Panc1 (cell line): Measurements from ENCODE around the gene RUNX3. TPM values are rescaled to one million over a fixed set of nuclear protein-coding genes. Genes with fewer than 3 reads are reported as not detected.

Experiments used
- ATAC-seq: fragments of 200-7000 bp; cut with Tn5 transposase; 2 replicates; pipeline ENCODE4 v1.9.1; 2020; ENCODE audit warnings: mild to moderate bottlenecking, moderate library complexity
- BruUV-seq: library from RNA; stranded (reverse); fragments of 400-500 nt; replicated peaks from 2 replicates; lab custom pipeline; 2021; lab: Mats Ljungman, UMichigan
- CTCF ChIA-PET: fragments of 300-600 bp; sonication (Branson Sonifier 250); formaldehyde crosslinking; loops from one replicate; lab custom pipeline; 2022; ENCODE audit warnings: antibody characterized with exemption; lab: Charles Lee
- POLR2A ChIA-PET: fragments of 300-600 bp; sonication (Branson Sonifier 250); formaldehyde crosslinking; loops from one replicate; lab custom pipeline; 2022; ENCODE audit warnings: antibody characterized with exemption; lab: Charles Lee
- DNase-seq: peaks from one replicate; pipeline ENCODE4 v3.0.0-alpha.2; 2010; ENCODE audit warnings: low read depth, low spot score
- H3K27ac ChIP-seq: 2 replicates; pipeline ENCODE4 v1.5.1; 2011; ENCODE audit warnings: mild to moderate bottlenecking, low read length, inconsistent platforms
- H3K27me3 ChIP-seq: fragments of 200-500 bp; sonication (Bioruptor generic); 2 replicates; pipeline ENCODE4 v1.6.0; 2014; ENCODE audit warnings: low read length, inconsistent platforms; ENCODE audit not compliant: control insufficient read depth, insufficient read depth
- H3K36me3 ChIP-seq: fragments of 200-500 bp; sonication (Bioruptor generic); 2 replicates; pipeline ENCODE4 v1.5.1; 2014; ENCODE audit warnings: inconsistent platforms, mild to moderate bottlenecking, low read length, moderate library complexity; ENCODE audit not compliant: control insufficient read depth, insufficient read depth
- H3K4me1 ChIP-seq: 2 replicates; pipeline ENCODE4 v1.5.1; 2011; ENCODE audit warnings: inconsistent platforms, mild to moderate bottlenecking, low read length, moderate library complexity; ENCODE audit not compliant: control insufficient read depth, insufficient read depth
- H3K4me3 ChIP-seq, 2 experiments: 2 replicates each; pipeline ENCODE4 v1.5.1; 2011 to 2012; ENCODE audit warnings: low read depth in 2 of 2, low read length in 2 of 2, mild to moderate bottlenecking in 2 of 2, inconsistent platforms in 1 of 2, moderate library complexity in 1 of 2
- H3K9me3 ChIP-seq: fragments of 200-500 bp; sonication (Bioruptor generic); 2 replicates; pipeline ENCODE4 v1.5.1; 2014; ENCODE audit warnings: low read depth, mild to moderate bottlenecking, inconsistent platforms, low read length, moderate library complexity; ENCODE audit not compliant: control insufficient read depth, insufficient read depth
- POLR2AphosphoS5 ChIP-seq: IDR thresholded peaks from 2 replicates; pipeline ENCODE4 v1.6.1; 2012; ENCODE audit warnings: mild to moderate bottlenecking, low read depth, low read length, moderate library complexity
- REST ChIP-seq, 2 experiments: IDR thresholded peaks; 2 replicates each; pipeline ENCODE4 v1.6.1; 2011 to 2012; ENCODE audit warnings: low read depth in 2 of 2, control low read depth in 1 of 2, low read length in 1 of 2, mild to moderate bottlenecking in 1 of 2, moderate library complexity in 1 of 2; ENCODE audit not compliant: insufficient read depth in 1 of 2
- SIN3A ChIP-seq: IDR thresholded peaks from 2 replicates; pipeline ENCODE4 v1.6.1; 2012; ENCODE audit warnings: low read depth, mild to moderate bottlenecking, low read length, moderate library complexity, borderline replicate concordance; ENCODE audit not compliant: insufficient read depth
- TCF7L2 ChIP-seq: IDR thresholded peaks from 2 replicates; pipeline ENCODE4 v1.6.1; 2011; ENCODE audit warnings: mild to moderate bottlenecking, low read depth, low read length, inconsistent platforms
- in situ Hi-C: cut with HindIII; loops from 2 replicates; pipeline ENCODE4 v1.10.0; 2016; ENCODE audit warnings: low sequenced_read_pairs, low pct_unique_long_range_greater_than_20kb
- intact Hi-C: fragments of 100-400 bp; cut with micrococcal nuclease; formaldehyde crosslinking; loops from one replicate; pipeline ENCODE4 v1.10.0; 2022; ENCODE audit not compliant: unreplicated experiment
- total RNA-seq: library from RNA; stranded (reverse); gene quantifications from one replicate; pipeline ENCODE4 v1.2.1, GENCODE V29; 2021; ENCODE audit not compliant: unreplicated experiment
- TF ChIP-seq, protein P1 (sequence below): fragments of 450-650 bp; IDR thresholded peaks from 2 replicates; pipeline ENCODE4 v1.5.1; 2017; ENCODE audit warnings: mild to moderate bottlenecking

Gene RUNX3
- total RNA-seq, 1 experiment from 2014 or later: 0.10 TPM

DNA sequence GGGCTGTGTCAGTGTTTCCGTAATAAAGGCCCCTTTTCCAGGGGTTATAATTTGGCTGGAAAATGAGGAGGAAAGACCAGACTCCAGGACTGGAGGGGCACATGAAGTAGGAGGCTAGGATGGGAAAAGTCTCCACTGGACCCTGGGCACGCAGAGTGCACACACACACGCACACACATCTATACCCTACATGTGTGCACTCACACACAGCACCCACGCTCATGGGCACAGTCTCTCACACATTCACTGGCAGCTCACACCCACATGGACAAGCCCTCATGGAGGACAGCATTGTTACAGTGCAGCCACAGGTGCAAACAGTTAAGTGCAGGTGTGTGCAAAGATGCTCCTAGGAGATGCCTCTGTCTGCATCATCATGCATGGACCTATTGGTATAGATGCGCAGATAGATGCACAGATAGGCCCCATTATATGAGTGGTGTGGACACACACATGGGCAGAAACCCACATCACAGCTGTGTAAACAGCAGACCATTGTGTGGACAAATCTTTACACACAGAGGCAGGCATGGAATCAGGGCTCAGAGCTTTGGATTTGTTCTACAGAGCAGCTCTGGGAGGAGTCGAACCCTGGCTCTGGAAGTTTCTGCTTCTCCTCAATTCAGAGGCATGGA lies 9.1 kb upstream of the RUNX3 start:
- CTCF ChIA-PET: interaction anchor here (0.5 kb wide), 1 partner anchor 14 kb away, joined by 5 read pairs; no protein-coding TSS in a partner anchor
- no peak overlapping the region for H3K4me3 ChIP-seq
- DNase-seq (no peak), ATAC-seq (no peak)
- no peak for TF ChIP-seq SIN3A
- TF ChIP-seq, protein P1, sequence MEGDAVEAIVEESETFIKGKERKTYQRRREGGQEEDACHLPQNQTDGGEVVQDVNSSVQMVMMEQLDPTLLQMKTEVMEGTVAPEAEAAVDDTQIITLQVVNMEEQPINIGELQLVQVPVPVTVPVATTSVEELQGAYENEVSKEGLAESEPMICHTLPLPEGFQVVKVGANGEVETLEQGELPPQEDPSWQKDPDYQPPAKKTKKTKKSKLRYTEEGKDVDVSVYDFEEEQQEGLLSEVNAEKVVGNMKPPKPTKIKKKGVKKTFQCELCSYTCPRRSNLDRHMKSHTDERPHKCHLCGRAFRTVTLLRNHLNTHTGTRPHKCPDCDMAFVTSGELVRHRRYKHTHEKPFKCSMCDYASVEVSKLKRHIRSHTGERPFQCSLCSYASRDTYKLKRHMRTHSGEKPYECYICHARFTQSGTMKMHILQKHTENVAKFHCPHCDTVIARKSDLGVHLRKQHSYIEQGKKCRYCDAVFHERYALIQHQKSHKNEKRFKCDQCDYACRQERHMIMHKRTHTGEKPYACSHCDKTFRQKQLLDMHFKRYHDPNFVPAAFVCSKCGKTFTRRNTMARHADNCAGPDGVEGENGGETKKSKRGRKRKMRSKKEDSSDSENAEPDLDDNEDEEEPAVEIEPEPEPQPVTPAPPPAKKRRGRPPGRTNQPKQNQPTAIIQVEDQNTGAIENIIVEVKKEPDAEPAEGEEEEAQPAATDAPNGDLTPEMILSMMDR: no peak
- TF ChIP-seq TCF7L2: no peak
- TF ChIP-seq POLR2AphosphoS5: no peak
- TF ChIP-seq REST (IDR thresholded peaks at IDR 0.05; ENCODE audit: insufficient read depth in 1 of 2, low read depth in 2 of 2, low read length in 1 of 2): no peak
- intact Hi-C loops (no loop called here), in situ Hi-C loops (no loop called here)
- H3K27ac ChIP-seq: no peak overlapping the region
- no peaks in the 10 kb centered on the region for H3K4me1 ChIP-seq
- H3K27me3 ChIP-seq: no peaks in the 10 kb centered on the region
- POLR2A ChIA-PET: no interaction called here
- no TSS peak for BruUV-seq
- H3K36me3 ChIP-seq: no peaks in the 10 kb centered on the region
- H3K9me3 ChIP-seq: no peaks in the 10 kb centered on the region

GRCh38 chr1:24938276-24938675 lies 8.2 kb upstream of the RUNX3 start:
- no peak overlapping the region for H3K27ac ChIP-seq
- no peaks in the 10 kb centered on the region for H3K4me1 ChIP-seq
- no peak for TF ChIP-seq SIN3A
- TF ChIP-seq, protein P1: no peak
- no peak for TF ChIP-seq REST (IDR thresholded peaks at IDR 0.05; ENCODE audit: insufficient read depth in 1 of 2, low read depth in 2 of 2, low read length in 1 of 2)
- TF ChIP-seq POLR2AphosphoS5: no peak
- TF ChIP-seq TCF7L2: no peak
- BruUV-seq: no TSS peak
- intact Hi-C loops (no loop called here), in situ Hi-C loops (no loop called here)
- ATAC-seq (no peak), DNase-seq (no peak)
- no peaks in the 10 kb centered on the region for H3K36me3 ChIP-seq
- H3K27me3 ChIP-seq: no peaks in the 10 kb centered on the region
- H3K9me3 ChIP-seq: no peaks in the 10 kb centered on the region
- ChIA-PET CTCF (no interaction called here), POLR2A (no interaction called here)
- no peak overlapping the region for H3K4me3 ChIP-seq
